EH (cell line): ENCODE measurements around the gene IGF1R.

Source experiments
- DNase-seq: peaks from one replicate; pipeline ENCODE4 v3.0.0-alpha.2; 2015; ENCODE audit warnings: low read depth

The IGF1R gene

DNA sequence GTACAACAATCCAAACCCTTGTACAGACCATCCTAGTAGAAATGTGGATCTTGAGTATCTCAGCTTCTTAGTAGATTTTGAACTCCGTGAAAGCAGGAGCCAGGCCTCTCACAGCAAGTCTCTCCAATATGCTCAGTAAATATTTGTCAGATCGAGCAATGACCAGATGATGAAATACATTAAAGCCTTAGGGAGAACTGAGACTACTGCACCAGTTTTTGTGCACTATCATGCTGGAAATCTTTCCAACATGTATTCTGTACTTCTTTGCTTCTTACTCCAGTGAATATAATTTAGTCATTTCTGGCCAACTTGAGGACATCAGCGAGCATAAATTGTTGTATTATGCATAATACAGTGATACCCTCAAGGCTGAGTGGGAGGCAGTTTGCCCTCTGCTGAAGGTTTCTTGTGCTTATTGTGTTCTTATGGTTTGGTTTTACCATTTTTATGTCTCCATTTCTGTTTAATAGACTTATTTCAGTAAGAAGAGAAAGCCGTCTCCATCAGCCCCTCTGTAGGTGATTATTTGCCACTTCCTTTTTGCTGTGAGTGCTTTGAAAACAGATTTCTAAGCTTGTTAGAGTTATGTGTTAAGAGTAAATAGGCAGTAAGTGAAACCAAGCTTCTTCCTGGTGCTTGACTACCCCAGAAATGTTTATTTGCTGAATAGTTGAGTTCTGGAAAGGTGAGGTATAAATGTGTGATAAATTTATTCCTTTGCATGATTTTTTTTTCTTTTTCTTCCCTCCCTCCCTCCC, 212.1 kb downstream of the IGF1R start:
- DNase-seq: peak; percentile 71

DNA sequence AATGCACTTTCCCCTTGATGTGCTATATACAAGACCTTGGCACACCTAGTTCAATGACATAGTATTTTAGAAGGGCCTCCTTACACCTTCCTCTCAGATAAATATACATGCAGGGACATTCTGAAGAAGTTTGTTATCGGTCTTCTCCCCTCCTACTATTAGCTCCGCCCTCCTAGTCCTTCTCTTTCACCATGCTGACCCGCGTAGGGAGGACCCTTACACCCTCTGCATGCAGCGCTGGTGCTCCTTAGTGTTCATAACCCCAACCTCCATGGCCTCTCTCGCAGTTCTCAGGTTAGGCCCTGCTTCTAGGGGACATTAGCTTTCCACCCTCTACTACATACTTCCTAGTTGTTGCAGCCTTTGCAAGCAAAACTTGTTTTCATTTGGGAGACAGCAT, 212.8 kb downstream of the IGF1R start:
- DNase-seq: no peak

DNA sequence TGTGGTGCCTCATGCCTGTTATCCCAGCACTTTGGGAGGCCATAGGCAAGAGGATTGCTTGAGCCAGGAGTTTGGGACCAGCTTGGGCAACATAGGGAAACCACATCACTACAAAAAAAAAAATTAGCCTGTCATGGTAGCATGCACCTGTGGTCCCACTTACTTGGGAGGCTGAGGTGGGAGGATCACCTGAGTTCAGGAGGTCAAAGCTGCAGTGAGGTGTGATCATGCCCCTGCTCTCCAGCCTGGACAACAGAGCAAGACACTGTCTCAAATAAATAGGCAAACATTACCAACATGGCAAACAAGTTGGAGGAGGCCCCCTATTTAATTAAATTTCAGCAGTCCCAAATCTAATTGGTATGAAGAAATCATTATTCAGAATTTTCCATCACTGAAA, 215.6 kb downstream of the IGF1R start:
- DNase-seq: no peak

DNA sequence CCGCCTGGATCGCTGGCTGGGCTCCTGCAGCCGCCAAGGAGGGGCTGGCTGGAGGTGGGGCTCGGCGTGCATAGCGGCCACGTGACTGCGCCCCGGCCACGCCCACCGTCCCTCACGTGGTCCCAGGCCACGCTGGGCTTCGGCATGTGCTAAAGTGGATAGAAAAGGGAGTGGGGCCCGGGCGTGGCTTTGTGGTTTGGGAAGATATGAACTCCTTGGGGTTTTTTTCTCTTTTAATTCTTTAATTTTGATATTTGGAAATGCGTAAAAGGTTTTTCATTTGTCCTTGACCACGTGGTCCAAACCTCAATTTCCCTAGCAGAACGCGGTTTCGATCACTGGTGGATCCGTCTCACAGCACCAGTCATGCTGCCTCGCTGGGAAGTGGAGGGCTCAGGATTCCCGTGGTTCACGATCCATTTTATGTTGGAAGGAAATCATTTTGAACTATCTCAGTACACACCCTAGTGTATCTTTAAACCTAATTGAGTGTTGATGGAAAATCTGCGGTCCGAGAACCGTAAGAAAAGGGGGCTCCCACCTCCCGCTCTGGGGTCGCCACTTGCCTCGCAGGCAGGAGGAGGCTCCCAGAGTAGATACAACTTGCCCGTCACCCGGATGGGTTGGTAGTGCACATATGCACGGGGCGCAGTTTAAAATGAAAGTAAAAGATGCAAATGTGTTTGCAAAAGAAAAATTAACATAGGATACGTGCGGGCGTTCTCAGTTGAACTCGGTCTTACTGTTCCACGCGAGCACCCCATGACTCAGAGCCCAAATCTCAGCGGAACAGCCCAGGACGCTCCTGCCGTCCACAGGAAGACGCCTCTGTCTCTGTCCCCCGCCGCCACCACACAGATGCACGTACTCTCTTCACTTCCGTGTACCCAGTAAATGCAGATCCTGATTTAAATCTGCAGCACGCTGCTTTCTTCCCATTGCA, 217.3 kb downstream of the IGF1R start:
- DNase-seq: peak; percentile 88

DNA sequence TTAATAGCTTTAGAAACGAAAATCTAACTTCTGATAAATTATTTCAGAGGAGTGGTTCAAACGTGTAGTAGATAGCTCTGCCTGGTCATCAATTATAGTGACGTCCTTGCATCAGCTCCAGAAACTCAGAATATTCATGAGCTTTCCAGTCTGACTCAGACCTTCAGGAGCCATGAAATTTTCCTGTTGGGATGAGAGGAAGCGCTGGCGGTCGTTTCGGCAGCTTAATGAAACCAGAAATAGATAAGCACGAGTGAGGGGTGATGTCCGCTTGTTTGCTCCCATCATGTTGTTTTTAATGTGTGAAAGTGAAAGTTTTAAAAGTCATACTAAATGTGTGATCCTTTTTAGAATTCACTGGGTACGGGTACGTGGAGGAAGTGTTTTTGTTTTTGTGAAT, 218.2 kb downstream of the IGF1R start:
- peak; percentile 91 for DNase-seq

DNA sequence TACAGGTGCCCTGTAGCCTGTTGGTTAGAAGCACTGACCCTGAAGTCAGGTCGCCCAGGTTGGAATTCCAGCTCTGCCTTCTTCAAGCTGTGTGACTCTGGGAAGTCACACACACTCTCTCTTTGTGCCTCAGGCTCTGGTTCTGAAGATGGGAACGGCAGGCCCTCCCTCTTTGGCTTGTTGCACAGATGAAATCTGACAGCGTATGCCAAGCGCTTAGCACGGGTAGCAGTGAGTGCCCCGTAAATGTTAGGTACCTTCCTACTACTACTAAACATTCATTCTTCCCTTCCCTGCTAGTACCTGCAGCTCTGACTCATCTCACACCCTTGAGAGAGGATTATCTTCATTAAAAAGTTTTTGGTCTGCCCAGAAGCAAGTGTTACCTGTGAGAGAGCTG, 220.2 kb downstream of the IGF1R start:
- no peak for DNase-seq

DNA sequence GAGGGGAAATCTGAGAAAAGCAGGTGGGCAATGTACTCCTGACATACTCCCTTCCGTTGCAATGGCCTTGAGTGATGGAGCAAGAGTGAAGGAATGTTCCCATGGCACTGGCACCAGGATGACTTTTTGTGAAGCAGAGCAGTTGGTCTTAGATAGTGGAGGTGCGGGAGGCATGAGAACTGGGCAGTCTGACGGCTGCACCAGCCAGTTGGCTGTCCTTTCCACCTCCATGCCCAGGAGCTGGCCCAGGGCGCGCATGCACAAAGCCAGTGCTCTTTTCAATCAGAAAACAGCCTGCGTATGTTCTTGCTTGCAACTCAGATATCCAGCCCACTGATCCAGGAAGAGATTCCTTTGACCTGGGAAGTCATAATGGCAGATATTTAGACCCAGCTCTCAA, 222.4 kb downstream of the IGF1R start:
- no peak for DNase-seq

DNA sequence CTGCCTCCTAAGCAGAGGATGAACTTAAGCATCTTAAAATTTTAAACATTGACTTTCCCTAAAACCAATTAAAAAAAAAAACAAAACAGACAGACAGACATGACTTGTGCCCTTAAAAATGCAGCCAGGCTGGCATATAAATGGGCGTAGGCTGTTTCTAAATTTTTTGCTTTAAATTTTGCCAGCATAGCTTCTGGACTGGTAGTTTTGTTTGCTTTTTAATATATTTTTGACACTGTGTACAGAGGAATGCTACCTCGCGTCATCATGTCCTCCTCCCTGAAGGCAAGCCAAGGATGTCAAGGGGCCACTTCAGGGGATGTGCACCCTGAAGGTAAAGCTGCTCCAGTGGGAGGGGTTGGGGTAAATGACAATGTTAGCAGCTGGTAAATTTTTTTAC, 224.4 kb downstream of the IGF1R start:
- DNase-seq: peak; percentile 52

DNA sequence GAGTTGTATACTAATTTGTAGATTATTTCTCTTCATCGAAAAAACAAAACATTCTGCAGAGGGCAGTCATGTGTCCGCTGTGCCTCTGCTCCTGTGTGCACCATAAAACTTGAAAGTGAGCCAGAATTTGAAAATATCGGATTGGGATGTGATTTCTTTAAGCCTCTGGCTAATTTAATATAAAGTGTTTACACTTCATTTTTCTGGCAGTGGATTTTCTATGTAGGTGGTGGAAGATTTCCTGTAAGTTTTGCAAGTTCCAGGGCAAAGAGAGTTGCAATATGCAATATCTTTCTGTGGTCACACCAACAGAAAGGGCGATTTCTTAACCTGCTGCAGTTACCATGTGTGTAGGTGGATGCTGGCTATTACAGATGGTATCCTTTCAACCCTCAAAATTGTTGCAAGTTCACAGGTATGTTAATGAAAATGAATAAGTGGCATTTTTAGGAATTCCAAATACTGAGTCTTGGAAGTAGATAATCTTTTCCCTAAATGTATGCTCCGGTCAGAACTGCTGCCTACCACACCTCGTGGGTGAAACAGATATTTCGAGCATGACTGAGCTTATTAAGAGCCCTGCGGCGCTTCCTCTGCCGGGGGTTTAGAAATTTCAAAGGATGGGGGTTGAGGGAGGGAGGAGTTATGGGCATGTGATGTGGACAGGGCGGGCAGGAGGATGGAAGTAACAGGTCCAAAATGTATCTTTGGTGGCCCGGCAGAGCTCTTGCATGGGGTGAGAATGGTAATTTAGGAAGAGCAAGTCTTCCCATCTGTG, 225.3 kb downstream of the IGF1R start:
- peak; percentile 96 for DNase-seq

DNA sequence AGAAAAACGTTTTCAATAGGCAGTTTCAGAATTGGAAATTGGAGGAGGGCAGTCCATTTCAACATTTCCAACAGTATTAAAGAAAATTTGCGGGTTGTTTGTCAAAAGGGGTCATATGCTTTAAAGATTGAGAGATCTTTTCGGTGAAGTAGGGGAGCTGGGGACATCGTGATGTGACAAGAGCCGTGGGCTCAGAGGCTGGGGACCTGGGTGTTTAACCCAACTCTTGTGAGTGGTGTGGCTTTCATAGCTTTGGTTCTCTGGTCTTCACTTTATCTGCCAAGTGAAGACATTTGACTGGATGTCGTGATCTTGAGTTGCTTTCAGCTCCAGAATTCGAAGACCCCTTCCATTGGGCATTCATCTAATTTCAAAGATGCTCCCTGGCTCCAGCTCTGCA, 226.0 kb downstream of the IGF1R start:
- no peak for DNase-seq

DNA sequence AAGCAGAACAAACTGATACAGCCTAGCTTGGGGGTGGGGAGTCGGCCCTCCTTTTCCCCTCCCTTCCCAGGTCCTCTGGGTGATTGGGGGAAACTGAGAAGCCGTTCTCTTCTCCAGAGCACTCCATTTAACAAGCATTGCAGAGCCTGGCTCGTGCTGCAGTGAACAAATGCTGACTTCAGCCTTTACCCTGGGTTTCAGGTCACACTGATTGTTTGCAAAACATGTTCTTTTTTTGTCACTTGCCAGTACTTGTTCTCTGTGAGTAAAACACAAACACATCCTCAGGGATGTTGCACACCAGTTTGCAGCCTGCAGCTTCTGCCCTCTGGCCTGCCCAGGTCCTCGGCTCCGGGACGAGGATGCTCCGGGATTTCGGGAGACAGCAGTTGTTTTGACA, 226.4 kb downstream of the IGF1R start:
- DNase-seq: peak; percentile 33

DNA sequence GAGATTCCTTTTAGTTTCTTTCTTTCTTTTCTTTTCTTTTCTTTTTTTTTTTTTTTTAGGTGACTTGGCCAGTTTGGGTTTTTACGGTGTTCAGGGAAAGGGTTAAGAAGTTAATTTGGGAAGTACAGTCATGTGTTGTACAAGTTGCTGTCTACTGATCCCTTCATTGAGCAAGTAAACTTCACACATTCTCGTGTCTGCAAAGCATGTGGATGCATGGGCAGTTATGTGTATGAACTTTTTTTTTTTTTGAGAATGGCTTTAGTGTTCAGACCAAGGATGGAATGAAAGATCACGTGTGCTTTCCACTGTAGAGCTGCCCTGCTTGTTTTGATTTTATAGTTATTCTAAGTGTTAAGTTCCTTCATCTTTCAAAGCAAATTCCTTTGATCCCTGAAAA, 227.0 kb downstream of the IGF1R start:
- peak; percentile 70 for DNase-seq

DNA sequence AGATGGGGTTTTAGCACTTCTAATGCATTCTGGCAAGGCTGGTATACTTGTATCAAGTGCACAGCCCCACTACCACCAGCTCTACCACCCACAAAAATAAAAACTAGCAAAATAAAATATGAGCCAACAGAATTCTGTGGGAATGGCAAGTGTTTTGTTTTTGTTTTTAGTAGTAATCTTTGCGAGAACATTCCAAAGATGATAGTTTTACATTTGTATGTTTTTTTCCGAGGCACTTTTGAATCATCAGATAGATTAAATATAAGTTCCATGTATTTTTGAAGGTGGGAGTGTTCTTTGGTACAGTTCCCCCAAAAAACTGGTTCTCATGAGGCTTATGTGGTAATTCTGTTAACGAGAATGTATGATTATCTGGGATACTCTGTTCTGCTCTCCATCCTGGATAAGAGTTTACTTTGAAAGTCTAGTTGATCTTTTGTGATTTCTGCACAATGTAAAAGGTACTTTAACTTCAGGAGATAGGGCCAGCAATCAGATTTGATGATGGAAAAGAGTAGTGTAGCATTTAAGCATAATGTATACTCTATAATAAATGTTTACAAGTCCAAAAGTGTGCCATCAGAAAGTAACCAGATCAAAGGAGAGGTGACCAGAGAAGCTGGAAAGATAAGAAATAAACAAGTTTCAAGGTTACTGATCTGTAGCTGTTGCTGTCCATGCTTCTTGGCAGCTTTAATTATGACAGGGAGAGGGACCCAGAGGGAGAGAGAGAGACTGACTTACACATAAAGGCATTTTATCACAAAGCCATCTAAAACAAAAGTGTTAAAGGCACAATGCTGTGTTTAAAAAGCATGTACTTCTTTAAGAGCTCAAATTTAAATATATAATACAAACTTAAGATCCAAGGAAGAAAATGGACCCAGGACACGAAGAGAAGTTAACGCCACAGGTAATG, 228.4 kb downstream of the IGF1R start:
- peak; percentile 83 for DNase-seq

DNA sequence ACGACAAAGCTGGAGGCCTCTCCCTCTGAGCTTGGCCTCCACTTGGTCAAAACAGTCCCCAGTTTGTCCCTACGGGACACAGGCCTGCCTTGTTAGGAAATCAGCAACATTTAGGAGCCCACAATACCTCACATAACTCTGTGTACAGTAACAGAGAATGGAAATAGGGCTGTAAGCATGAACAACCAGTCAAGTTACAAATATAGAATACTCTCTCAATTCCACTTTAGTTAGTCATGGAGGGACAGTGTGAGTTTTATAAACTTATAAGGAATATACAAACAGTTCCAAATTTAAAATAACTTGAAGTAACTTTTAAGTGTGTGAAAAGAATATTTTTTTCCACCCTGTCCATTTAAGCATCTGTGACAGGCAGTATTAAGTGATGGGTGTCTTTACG, 229.8 kb downstream of the IGF1R start:
- DNase-seq: peak; percentile 95

DNA sequence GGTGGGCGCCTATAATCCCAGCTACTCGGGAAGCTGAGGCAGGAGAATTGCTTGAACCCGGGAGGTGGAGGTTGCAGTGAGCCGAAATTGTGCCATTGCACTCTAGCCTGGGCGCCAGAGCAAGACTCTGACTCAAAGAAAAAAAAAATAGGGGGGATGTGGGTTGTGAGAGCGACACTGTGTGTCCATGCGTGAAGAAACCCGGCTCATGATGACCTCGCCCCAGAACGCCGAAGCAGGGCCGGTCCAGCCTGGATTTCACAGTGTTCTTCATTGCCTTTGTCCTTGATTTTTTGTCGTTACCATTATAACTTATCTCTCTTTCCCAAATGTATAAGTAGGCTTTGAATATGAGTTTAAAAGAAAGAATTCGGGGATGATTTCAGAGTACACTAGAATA, 230.5 kb downstream of the IGF1R start:
- DNase-seq: no peak

DNA sequence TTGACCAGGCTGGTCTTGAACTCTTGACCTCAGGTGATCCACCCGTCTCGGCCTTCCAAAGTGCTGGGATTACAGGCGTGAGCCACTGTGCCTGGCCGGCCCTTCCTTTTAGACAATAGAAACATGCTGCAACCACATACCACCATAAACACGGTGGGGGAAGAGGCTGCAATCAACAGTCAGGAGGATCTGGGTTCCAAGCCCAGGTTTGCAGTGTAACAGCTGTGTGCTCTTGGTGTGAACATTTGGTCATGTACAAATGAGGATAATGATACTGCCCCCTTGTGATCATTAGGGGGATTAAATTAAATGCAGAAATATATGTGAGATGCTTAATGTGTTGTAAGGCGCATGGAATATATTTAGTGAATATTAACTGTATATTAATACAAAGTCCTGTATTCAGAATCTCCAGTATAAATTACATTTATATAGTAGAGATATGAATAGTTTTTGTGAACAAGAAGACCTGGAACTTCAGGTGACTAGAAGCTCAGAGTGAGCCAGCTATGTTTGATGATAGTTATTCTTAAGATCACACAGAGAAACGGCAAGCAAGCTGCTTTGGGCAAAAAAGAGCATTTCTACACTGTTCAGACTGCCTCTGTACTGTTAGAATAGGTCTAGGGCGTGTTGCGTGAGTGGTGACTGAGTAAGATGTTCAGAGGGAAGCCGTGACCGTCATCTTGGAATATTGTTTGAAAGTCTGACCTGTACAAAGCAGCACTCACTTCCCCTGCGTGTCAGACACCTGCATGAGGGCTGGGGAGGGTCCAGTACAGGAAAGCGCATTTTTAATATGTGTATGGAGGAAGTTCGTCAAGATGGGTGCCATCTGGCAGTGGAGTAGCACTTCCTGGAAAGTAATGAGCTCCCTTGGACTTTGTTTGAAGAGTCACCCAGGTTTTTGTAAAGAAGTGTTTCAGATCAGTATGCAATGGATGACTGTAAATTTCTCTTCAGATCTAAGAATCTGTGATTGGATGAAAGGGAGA, 233.5 kb downstream of the IGF1R start:
- peak; percentile 74 for DNase-seq

DNA sequence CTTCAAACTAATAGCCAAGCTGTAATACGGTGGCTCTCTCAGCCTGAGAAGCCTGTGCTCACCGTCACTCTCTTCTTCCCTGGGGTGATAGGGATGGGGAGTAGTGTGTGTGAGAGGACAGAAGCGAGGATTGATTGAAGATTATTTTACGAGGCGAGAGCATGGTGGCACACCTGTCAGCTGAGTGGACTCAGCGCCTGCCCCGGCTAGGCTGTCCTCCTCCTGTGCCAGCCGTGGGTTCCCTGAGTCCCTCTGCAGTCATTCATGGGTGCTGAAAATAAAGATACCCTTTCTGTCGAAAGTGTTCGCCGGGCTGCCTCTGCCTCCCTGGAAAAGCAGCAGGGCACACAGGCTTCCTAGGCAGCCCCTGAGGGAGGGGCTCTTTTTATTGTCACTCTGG, 235.1 kb downstream of the IGF1R start:
- no peak for DNase-seq

DNA sequence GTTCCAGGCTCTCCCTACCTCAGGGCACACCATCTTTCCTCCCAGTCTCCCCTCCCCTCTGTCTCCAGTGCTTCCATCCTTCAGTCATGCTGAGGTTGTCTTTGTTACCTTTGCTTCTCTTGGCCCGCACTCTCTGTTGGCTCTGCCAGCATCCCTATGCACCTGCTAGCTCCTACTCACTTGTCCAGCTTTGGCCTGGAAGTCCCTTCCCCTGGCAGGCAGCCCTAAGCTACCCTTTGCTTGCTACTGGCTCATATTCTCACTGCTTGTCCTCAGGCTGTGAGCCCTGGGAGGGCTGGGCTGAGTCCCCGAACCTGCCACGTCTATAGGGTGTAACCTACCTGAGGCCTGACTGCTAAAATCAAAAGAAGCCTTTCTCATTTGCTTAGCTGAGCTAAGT, 236.6 kb downstream of the IGF1R start:
- no peak for DNase-seq

DNA sequence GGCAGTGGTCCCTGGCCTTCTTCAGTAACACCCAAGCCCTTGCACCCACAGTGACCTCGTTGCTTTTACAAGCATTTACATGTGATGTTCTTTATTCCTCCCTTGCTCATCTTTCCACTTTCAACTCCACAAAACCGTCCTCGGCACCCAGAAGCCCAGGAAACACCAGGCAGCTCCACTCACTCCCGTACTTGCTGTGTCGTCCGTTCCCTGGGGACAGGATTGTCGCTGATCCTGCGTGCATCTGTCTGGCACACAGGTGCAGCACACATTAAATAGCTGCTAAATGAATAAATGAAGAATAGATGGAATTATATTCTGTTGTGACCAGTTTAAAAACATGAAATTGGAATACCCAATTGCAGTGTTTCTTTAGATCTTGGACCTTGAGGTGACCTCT, 239.6 kb downstream of the IGF1R start:
- DNase-seq: no peak

DNA sequence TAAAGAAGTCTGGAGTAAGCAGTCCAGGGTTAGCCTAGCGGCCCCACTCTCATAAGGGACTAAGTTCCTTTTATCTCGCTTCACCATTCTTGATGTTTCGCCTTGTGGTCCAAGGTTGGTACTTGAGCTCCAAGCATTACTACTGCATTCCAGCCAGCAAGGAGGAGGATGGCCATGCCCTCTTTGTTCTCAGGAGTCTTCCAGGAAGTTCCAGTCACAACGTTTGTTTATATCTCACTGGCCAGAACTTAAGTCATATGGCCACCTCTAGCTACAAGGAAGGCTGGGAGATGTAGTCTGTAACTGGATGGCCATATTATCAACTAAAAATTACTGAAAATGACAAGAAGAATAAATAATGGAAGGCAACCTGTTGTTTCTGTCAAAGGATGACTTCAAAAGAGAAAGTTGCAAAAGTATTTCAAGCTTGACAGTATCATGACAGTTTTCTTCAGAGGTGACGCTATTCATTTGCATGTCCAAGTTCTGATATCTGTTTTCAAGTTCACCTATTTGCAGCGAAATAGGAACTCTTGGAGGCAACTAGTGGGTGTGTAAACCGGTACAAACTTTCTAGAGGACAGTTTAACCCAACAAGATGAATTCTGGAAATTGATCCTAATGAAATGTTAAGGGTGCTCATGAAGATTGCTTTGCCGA, 240.6 kb downstream of the IGF1R start:
- DNase-seq: peak; percentile 88
